Measurements from ENCODE around the gene ZNF576.
A peak's percentile ranks its signal among the peaks of the same experiment; 100 is the strongest.

Gene ZNF576

DNA sequence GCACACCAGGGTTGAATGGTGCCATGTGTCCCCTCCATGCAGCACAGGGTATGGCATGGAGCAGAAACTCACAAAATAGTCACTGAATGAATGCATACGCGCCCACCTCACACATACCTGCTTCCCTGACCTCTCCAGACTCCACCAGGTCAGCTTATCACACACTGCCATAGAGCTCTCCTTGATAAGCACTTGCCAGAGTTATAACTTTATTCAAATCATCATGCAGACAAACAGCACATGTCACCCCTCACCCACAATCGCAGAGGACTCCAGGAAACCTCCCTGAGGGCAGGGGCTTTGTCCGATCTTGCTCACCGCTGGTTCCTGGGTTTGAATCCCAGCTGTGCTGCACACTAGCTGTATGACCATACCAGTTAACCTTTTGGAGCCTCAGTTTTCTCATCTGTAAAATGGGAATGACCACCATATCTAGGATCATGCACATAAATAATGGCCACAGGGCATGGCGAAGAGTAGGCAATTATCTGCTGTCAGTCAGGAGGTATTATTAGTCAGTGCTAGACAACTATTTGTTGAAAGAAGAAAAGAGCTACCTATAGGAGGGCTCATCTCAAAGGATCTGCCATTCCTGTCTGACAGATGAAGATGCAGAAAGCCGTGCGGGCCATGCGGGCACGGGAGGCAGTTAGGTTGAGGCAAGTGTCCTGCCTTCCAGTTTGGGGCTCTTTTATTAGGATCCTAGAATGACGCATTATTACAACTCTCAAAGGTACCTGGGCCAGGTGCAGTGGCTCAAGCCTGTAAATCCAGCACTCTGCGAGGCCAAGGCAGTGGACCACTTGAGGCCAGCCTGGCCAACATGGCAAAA is 35.0 kb upstream of the ZNF576 start:
- H3K36me3 ChIP-seq (ENCODE audit: control insufficient read depth, insufficient read depth, low read length): peaks cover 4% of the 10 kb centered on the region; the same call in 1 of the 2 replicates
- no peak for DNase-seq (ENCODE audit: low read depth, low spot score)
- no peak overlapping the region for H3K27ac ChIP-seq (ENCODE audit: low read length)
- H3K27me3 ChIP-seq (ENCODE audit: control insufficient read depth, insufficient read depth, low read length): no peaks in the 10 kb centered on the region
- H3K4me1 ChIP-seq (ENCODE audit: control insufficient read depth, insufficient read depth, low read length): no peaks in the 10 kb centered on the region
- H3K9me3 ChIP-seq (ENCODE audit: control insufficient read depth, insufficient read depth, low read length): no peaks in the 10 kb centered on the region
- WGBS (ENCODE audit: insufficient coverage, insufficient read length): no CpG with 5 or more reads among the region's 12 CpGs
- no peak overlapping the region for H3K4me3 ChIP-seq (ENCODE audit: low read length)

DNA sequence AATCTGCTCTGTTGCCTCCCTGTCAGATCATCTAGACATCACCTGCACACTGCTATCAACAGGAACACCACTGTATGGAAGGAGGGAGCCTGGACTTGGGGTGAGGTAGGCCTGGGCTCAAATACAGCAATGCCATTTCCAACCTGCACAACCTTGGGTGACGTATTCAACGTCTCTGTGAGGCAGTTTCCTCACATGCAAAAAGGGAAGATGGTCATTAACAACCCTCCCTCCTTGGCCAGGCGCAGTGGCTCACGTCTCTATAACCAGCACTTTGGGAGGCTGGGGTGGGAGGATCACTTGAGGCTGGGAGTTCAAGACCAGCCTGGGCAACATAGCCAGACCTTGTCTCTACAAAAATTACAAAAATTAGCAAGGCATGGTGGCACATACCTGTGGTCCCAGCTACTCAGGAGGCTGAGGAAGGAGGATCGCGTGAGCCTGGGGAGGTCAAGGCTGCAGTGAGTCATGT is 34.1 kb upstream of the ZNF576 start:
- Histone ChIP-seq H3K27ac (ENCODE audit: low read length) (no peak overlapping the region), H3K4me3 (ENCODE audit: low read length) (no peak overlapping the region), H3K4me1 (ENCODE audit: control insufficient read depth, insufficient read depth, low read length) (no peaks in the 10 kb centered on the region), H3K27me3 (ENCODE audit: control insufficient read depth, insufficient read depth, low read length) (no peaks in the 10 kb centered on the region), H3K9me3 (ENCODE audit: control insufficient read depth, insufficient read depth, low read length) (no peaks in the 10 kb centered on the region), H3K36me3 (ENCODE audit: control insufficient read depth, insufficient read depth, low read length) (peaks cover 4% of the 10 kb centered on the region; the same call in 1 of the 2 replicates)
- no CpG with 5 or more reads among the region's 6 CpGs for WGBS (ENCODE audit: insufficient coverage, insufficient read length)
- DNase-seq (ENCODE audit: low read depth, low spot score): no peak

DNA sequence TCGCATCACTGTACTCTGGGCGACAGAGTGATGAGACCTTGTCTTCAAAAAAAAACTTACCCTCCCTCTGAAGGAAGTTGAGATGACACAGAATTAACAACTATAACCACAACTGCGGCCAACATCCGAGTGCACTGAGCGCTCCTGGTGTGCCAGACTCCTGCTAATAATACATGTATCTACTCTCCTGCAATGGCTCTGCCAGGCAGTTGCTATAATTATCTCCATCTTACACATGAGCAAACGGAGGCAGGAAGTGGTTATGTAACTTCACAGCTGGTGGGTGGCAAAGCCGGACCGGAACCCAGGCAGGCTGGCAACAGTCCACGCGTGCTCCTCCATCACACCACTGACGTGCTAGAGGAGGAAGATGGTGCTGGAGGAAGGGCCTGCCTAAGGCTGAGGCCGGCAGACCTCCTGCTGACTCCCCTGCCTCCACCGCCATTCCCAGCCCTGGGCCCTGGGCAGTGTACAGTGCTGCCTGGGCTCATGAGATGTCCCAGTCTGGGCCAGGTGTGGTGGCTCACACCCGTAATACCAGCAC is 33.6 kb upstream of the ZNF576 start:
- H3K27ac ChIP-seq (ENCODE audit: low read length): no peak overlapping the region
- WGBS (ENCODE audit: insufficient coverage, insufficient read length): no CpG with 5 or more reads among the region's 14 CpGs
- no peak for DNase-seq (ENCODE audit: low read depth, low spot score)

DNA sequence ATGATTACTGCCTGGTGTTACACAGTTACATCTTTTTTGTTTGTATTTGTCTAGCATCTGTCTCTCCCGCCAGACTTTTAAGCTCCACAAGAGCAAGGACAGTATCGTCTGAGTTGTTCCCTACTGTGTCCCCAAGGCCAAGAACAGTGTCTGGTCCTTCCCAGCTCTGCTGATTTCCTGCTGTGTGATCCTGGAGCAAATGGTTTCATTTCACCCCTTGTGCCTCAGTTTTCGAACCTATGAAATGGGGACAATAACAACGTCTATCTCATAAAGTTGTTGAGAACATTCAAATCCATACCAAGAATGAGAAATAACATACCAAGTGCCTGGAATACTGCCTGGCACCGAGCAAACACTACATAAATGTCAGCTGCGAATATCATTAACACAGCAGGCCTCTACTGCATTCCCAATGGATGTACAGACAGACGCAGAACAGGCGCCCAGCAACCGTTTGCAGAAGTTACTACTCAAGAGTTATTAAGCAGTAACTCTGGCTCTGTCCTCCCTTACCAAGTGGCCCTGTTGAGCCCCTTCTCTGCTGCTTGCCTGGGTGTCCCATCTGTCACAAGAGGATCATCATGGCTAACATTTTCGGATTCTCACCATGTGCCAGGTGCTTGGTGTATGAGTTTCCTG is 32.5 kb upstream of the ZNF576 start:
- no peaks in the 10 kb centered on the region for H3K27me3 ChIP-seq (ENCODE audit: control insufficient read depth, insufficient read depth, low read length)
- WGBS (ENCODE audit: insufficient coverage, insufficient read length): no CpG with 5 or more reads among the region's 10 CpGs
- no peak overlapping the region for H3K4me3 ChIP-seq (ENCODE audit: low read length)
- no peak for DNase-seq (ENCODE audit: low read depth, low spot score)
- peaks cover 4% of the 10 kb centered on the region; the same call in 1 of the 2 replicates for H3K36me3 ChIP-seq (ENCODE audit: control insufficient read depth, insufficient read depth, low read length)
- H3K9me3 ChIP-seq (ENCODE audit: control insufficient read depth, insufficient read depth, low read length): no peaks in the 10 kb centered on the region
- H3K27ac ChIP-seq (ENCODE audit: low read length): no peak overlapping the region
- no peaks in the 10 kb centered on the region for H3K4me1 ChIP-seq (ENCODE audit: control insufficient read depth, insufficient read depth, low read length)

More for the DNA sequence above, 33.6 kb upstream of the ZNF576 start:
- H3K4me3 ChIP-seq (ENCODE audit: low read length): no peak overlapping the region
- H3K27me3 ChIP-seq (ENCODE audit: control insufficient read depth, insufficient read depth, low read length): no peaks in the 10 kb centered on the region
- H3K9me3 ChIP-seq (ENCODE audit: control insufficient read depth, insufficient read depth, low read length): no peaks in the 10 kb centered on the region
- H3K4me1 ChIP-seq (ENCODE audit: control insufficient read depth, insufficient read depth, low read length): no peaks in the 10 kb centered on the region
- peaks cover 4% of the 10 kb centered on the region; the same call in 1 of the 2 replicates for H3K36me3 ChIP-seq (ENCODE audit: control insufficient read depth, insufficient read depth, low read length)

DNA sequence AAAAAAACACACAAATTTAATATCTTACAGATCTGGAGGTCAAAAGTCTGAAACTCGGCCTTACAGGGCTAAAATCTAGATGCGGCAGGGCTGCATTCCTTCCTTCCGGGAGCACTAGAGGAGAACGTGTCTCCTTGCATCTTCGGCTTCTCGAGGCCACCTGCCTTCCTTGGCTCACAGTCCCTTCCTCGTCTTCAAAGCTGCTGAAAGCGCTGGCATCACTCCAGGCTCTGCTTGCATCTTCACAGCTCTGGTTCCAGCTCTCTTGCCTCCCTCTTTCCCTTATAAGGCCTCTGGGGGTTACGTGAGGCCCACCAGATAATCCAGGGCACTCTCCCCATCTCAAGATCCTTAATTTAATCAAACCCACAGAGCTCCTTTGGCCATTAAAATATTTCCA is 31.6 kb upstream of the ZNF576 start:
- Histone ChIP-seq H3K9me3 (ENCODE audit: control insufficient read depth, insufficient read depth, low read length) (no peaks in the 10 kb centered on the region), H3K27ac (ENCODE audit: low read length) (no peak overlapping the region), H3K36me3 (ENCODE audit: control insufficient read depth, insufficient read depth, low read length) (peaks cover 4% of the 10 kb centered on the region; the same call in 1 of the 2 replicates), H3K4me1 (ENCODE audit: control insufficient read depth, insufficient read depth, low read length) (no peaks in the 10 kb centered on the region), H3K4me3 (ENCODE audit: low read length) (no peak overlapping the region), H3K27me3 (ENCODE audit: control insufficient read depth, insufficient read depth, low read length) (no peaks in the 10 kb centered on the region)
- WGBS (ENCODE audit: insufficient coverage, insufficient read length): no CpG with 5 or more reads among the region's 9 CpGs
- no peak for DNase-seq (ENCODE audit: low read depth, low spot score)

DNA sequence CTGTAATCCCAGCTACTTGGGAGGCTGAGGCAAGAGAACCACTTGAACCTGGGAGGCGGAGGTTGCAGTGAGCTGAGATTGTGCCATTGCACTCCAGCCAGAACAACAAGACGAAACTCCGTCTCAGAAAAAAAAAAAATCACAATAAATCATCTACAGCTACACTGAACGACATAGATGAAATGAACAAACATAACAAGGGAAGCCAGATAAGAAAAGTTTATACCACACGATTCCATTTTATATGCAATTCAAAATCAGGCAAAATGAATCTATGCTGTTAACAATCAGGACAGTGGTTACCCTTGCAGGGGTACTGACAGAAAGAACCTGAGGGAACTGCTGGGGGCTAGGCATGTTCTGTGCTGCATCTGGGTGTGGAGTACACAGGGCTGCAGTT is 26.7 kb upstream of the ZNF576 start:
- Histone ChIP-seq H3K27me3 (ENCODE audit: control insufficient read depth, insufficient read depth, low read length) (no peaks in the 10 kb centered on the region), H3K36me3 (ENCODE audit: control insufficient read depth, insufficient read depth, low read length) (no peaks in the 10 kb centered on the region), H3K4me1 (ENCODE audit: control insufficient read depth, insufficient read depth, low read length) (no peaks in the 10 kb centered on the region), H3K27ac (ENCODE audit: low read length) (no peak overlapping the region), H3K4me3 (ENCODE audit: low read length) (no peak overlapping the region), H3K9me3 (ENCODE audit: control insufficient read depth, insufficient read depth, low read length) (no peaks in the 10 kb centered on the region)
- no peak for DNase-seq (ENCODE audit: low read depth, low spot score)
- WGBS (ENCODE audit: insufficient coverage, insufficient read length): no CpG with 5 or more reads among the region's 5 CpGs

DNA sequence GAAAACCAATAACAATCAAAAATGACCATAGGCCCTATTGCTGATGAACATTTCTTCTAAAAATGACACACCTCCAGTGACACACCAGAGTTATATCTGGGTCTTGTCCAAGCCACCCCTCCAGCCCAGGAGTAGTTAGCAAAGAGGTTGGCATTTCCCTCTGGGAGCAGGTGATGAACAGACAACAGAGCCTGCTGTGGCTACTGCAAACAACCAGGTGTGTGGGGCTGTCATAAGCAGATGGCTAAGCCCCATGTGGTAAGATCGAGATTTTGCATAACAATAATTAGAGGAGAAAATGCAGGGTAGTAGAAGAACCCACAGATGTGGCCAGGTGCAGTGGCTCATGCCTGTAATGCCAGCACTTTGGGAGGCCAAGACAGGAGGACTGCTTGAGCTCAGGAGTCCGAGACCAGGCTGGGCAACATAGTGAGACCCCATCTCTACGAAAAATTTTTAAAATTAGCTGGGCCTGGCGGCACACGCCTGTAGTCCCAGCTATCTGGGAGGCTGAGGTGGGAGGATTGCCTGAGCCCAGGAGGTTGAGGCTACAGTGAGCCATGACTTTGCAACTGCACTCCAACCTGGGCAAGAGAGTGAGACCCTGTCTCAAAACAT is 26.1 kb upstream of the ZNF576 start:
- Histone ChIP-seq H3K27ac (ENCODE audit: low read length) (no peak overlapping the region), H3K27me3 (ENCODE audit: control insufficient read depth, insufficient read depth, low read length) (no peaks in the 10 kb centered on the region), H3K9me3 (ENCODE audit: control insufficient read depth, insufficient read depth, low read length) (no peaks in the 10 kb centered on the region), H3K4me3 (ENCODE audit: low read length) (no peak overlapping the region), H3K36me3 (ENCODE audit: control insufficient read depth, insufficient read depth, low read length) (no peaks in the 10 kb centered on the region), H3K4me1 (ENCODE audit: control insufficient read depth, insufficient read depth, low read length) (no peaks in the 10 kb centered on the region)
- no CpG with 5 or more reads among the region's 5 CpGs for WGBS (ENCODE audit: insufficient coverage, insufficient read length)
- DNase-seq (ENCODE audit: low read depth, low spot score): no peak

DNA sequence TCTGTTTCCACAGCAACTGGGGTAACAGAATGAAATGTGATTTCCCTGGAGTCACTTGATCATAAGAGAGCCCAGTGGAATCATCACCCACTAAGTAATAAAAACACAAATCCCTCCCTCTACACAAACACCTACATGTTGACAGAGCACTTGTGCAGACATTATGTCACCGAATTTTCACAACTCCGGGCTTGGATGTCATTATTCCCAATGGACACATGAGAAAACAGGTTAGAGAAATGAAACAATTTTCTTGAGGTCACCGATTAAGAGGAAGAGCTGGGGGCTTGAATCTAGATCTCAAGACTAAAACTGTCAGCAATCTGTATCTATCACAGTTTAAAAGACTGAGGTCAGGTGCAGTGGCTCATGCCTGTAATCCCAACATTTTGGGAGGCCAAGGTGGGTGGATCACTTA is 24.2 kb upstream of the ZNF576 start:
- Histone ChIP-seq H3K27ac (ENCODE audit: low read length) (no peak overlapping the region), H3K27me3 (ENCODE audit: control insufficient read depth, insufficient read depth, low read length) (no peaks in the 10 kb centered on the region), H3K4me1 (ENCODE audit: control insufficient read depth, insufficient read depth, low read length) (0 out of 2 replicates have a peak, but pooled peaks cover 2% of the 10 kb centered on the region), H3K9me3 (ENCODE audit: control insufficient read depth, insufficient read depth, low read length) (no peaks in the 10 kb centered on the region), H3K4me3 (ENCODE audit: low read length) (no peak overlapping the region), H3K36me3 (ENCODE audit: control insufficient read depth, insufficient read depth, low read length) (no peaks in the 10 kb centered on the region)
- WGBS (ENCODE audit: insufficient coverage, insufficient read length): no CpG with 5 or more reads among the region's 3 CpGs
- DNase-seq (ENCODE audit: low read depth, low spot score): no peak

DNA sequence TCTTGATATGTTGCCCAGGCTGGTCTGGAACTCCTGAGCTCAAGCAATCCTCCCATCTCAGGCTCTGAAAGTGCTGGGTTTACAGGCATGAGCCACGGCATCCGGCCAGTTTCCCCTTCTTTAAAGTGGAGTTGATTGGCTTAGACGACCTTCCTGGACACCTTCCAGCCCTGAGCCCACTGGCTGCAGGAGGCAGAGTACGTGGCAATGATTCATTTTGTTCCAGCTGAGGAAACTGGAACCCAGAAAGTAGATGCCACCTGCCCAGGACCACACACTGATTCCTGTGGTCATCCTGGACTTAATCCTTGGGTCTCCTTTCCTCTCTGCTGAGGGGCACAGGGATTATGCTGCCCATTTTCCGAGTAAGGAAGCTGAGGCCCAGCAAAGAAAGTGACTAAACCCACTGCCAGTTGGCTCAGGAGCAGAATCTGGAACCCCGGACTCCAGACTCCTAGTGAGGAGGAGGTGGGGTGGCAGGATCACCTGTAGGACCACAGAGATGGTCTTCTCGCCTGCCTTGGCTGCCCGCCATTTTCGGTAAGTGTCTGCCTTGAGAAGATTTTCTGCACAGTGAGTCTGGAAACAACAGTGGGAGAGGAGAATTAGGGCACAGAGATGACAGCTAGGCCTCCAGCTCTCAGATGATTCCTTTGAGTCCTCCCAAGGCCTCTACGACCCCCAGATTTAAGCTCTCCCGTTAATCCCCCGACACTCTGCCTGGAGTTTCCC is 21.8 kb upstream of the ZNF576 start:
- H3K36me3 ChIP-seq (ENCODE audit: control insufficient read depth, insufficient read depth, low read length): no peaks in the 10 kb centered on the region
- 0 out of 2 replicates have a peak, but pooled peaks cover 2% of the 10 kb centered on the region for H3K4me1 ChIP-seq (ENCODE audit: control insufficient read depth, insufficient read depth, low read length)
- no peaks in the 10 kb centered on the region for H3K27me3 ChIP-seq (ENCODE audit: control insufficient read depth, insufficient read depth, low read length)
- H3K27ac ChIP-seq (ENCODE audit: low read length): no peak overlapping the region
- no CpG with 5 or more reads among the region's 12 CpGs for WGBS (ENCODE audit: insufficient coverage, insufficient read length)
- no peaks in the 10 kb centered on the region for H3K9me3 ChIP-seq (ENCODE audit: control insufficient read depth, insufficient read depth, low read length)
- DNase-seq (ENCODE audit: low read depth, low spot score): no peak
- peak overlapping the region; percentile 78; the same call in 1 of the 2 replicates for H3K4me3 ChIP-seq (ENCODE audit: low read length)
